GM12878 (cell line): Measurements from ENCODE around the gene RPE65. TPM values are rescaled to one million over a fixed set of nuclear protein-coding genes. Genes with fewer than 3 reads are reported as not detected.

ENCODE experiments used
- ATAC-seq: fragments of 200-7000 bp; cut with Tn5 transposase; 3 replicates; pipeline ENCODE4 v1.9.1; 2020; ENCODE audit warnings: mild to moderate bottlenecking, moderate library complexity
- BruUV-seq: library from RNA; stranded (reverse); fragments of 400-500 nt; replicated peaks from 2 replicates; lab custom pipeline; 2021; lab: Mats Ljungman, UMichigan
- CTCF ChIA-PET: fragments of 300-600 bp; sonication (Branson Sonifier 250); formaldehyde crosslinking; extraction: SDS; loops from one replicate; lab custom pipeline; 2021; ENCODE audit warnings: inconsistent platforms; lab: Yijun Ruan, JAX
- POLR2A ChIA-PET: fragments of 350-600 bp; formaldehyde crosslinking; extraction: SDS; loops from one replicate; lab custom pipeline; 2021; ENCODE audit warnings: inconsistent platforms; lab: Charles Lee
- RAD21 ChIA-PET: fragments of 300-600 bp; sonication (Branson Sonifier 250); formaldehyde crosslinking; loops from one replicate; lab custom pipeline; 2023; ENCODE audit warnings: antibody characterized with exemption; ENCODE audit not compliant: unreplicated experiment; lab: Charles Lee
- SMC1A ChIA-PET: fragments of 300-600 bp; sonication (Branson Sonifier 250); formaldehyde crosslinking; loops from one replicate; lab custom pipeline; 2023; ENCODE audit not compliant: unreplicated experiment, uncharacterized antibody; lab: Charles Lee
- DNase-seq: peaks from one replicate; pipeline ENCODE4 v3.0.0-alpha.2; 2011; ENCODE audit warnings: low read depth, low spot score
- FAIRE-seq: peaks from 3 replicates; lab custom pipeline; 2011; peaks lifted over from hg19 to GRCh38; lab: Jason Lieb, UNC
- H2AFZ ChIP-seq: 2 replicates; pipeline ENCODE4 v1.6.0; 2011; ENCODE audit warnings: low read depth, low read length, control low read depth; ENCODE audit not compliant: control insufficient read depth
- H3K27ac ChIP-seq: 2 replicates; pipeline ENCODE4 v1.5.1; 2011; ENCODE audit warnings: control low read depth; ENCODE audit not compliant: control insufficient read depth, insufficient read depth
- H3K27me3 ChIP-seq, 2 experiments: replicated peaks in 1 of 2; 2 replicates each; pipeline versions ENCODE4 v1.6.0 to v1.6.1; 2011; ENCODE audit warnings: low read length in 1 of 2; ENCODE audit not compliant: control insufficient read depth in 2 of 2, insufficient read depth in 2 of 2
- H3K36me3 ChIP-seq, 2 experiments: 2 replicates each; pipeline ENCODE4 v1.5.1; 2011; ENCODE audit warnings: low read length in 1 of 2; ENCODE audit not compliant: control insufficient read depth in 2 of 2, insufficient read depth in 2 of 2
- H3K4me1 ChIP-seq: 2 replicates; pipeline ENCODE4 v1.6.1; 2011; ENCODE audit warnings: mild to moderate bottlenecking, low read length, moderate library complexity, mixed read lengths; ENCODE audit not compliant: control insufficient read depth, insufficient read depth
- H3K4me2 ChIP-seq: 2 replicates; pipeline ENCODE4 v1.6.0; 2011; ENCODE audit warnings: control low read depth; ENCODE audit not compliant: control insufficient read depth, insufficient read depth
- H3K4me3 ChIP-seq: fragments of 200-600 bp; sonication (generic); 2 replicates; pipeline ENCODE4 v1.5.1; 2016
- H3K79me2 ChIP-seq: 2 replicates; pipeline ENCODE4 v1.6.0; 2011; ENCODE audit warnings: low read length; ENCODE audit not compliant: control insufficient read depth, insufficient read depth
- H3K9ac ChIP-seq: 2 replicates; pipeline ENCODE4 v1.8.0; 2011; ENCODE audit warnings: low read length, control low read depth, mixed read lengths; ENCODE audit not compliant: control insufficient read depth, insufficient read depth
- H3K9me3 ChIP-seq: replicated peaks from 3 replicates; pipeline ENCODE4 v1.5.1; 2011; ENCODE audit warnings: mild to moderate bottlenecking, low read length; ENCODE audit not compliant: control insufficient read depth, insufficient read depth
- H4K20me1 ChIP-seq: 2 replicates; pipeline ENCODE4 v1.6.0; 2011; ENCODE audit not compliant: control insufficient read depth, insufficient read depth
- ATF3 ChIP-seq: IDR thresholded peaks from 2 replicates; pipeline ENCODE4 v1.6.1; 2011; ENCODE audit warnings: low read depth, mild to moderate bottlenecking, low read length, moderate library complexity, borderline replicate concordance; ENCODE audit errors: extremely low read depth
- BCL11A ChIP-seq: IDR thresholded peaks from 2 replicates; pipeline ENCODE4 v1.6.1; 2011; ENCODE audit warnings: low read depth, low read length
- FOS ChIP-seq: IDR thresholded peaks from 3 replicates; pipeline ENCODE4 v1.6.1; 2011; ENCODE audit warnings: borderline replicate concordance; ENCODE audit not compliant: insufficient read length; ENCODE audit errors: extremely low read depth
- IKZF1 ChIP-seq: fragments of 450-650 bp; conservative IDR thresholded peaks from 2 replicates; pipeline ENCODE4 v1.6.1; 2017; ENCODE audit warnings: antibody characterized with exemption, mild to moderate bottlenecking
- KAT2A ChIP-seq: conservative IDR thresholded peaks from 2 replicates; pipeline ENCODE4 v1.6.1; 2011; ENCODE audit warnings: low read depth, low read length; ENCODE audit not compliant: control insufficient read depth
- KDM1A ChIP-seq: fragments of 200-600 bp; sonication (generic); IDR thresholded peaks from 2 replicates; pipeline ENCODE4 v1.6.1; 2016; ENCODE audit warnings: borderline replicate concordance
- KLF5 ChIP-seq: fragments of 450-650 bp; IDR thresholded peaks from 2 replicates; pipeline ENCODE4 v1.6.1; 2014; ENCODE audit warnings: mild to moderate bottlenecking; ENCODE audit not compliant: partially characterized antibody
- MXI1 ChIP-seq: fragments of 150-350 bp; IDR thresholded peaks from 2 replicates; pipeline ENCODE4 v1.6.1; 2011; ENCODE audit warnings: low read depth, mild to moderate bottlenecking, inconsistent platforms, low read length, improper control_type of control experiment
- MYB ChIP-seq: fragments of 150-350 bp; IDR thresholded peaks from 2 replicates; pipeline ENCODE4 v1.6.1; 2014; ENCODE audit warnings: mild to moderate bottlenecking, low read depth, low read length, borderline replicate concordance
- MYC ChIP-seq: IDR thresholded peaks from 2 replicates; pipeline ENCODE4 v1.6.1; 2011; ENCODE audit warnings: mild to moderate bottlenecking, low read length, moderate library complexity, inconsistent platforms; ENCODE audit not compliant: insufficient read depth, insufficient replicate concordance, insufficient read length, severe bottlenecking
- NR2C2 ChIP-seq: IDR thresholded peaks from 2 replicates; pipeline ENCODE4 v1.6.1; 2011; ENCODE audit warnings: borderline replicate concordance, low read depth; ENCODE audit not compliant: control insufficient read depth, insufficient read length
- PKNOX1 ChIP-seq: fragments of 450-650 bp; IDR thresholded peaks from 2 replicates; pipeline ENCODE4 v1.6.1; 2016; ENCODE audit warnings: mild to moderate bottlenecking
- POLR2AphosphoS5 ChIP-seq: IDR thresholded peaks from 2 replicates; pipeline ENCODE4 v1.6.1; 2011; ENCODE audit warnings: mild to moderate bottlenecking, low read length, inconsistent platforms
- SRF ChIP-seq, 2 experiments: IDR thresholded peaks; 2 replicates each; pipeline ENCODE4 v1.6.1; 2011; ENCODE audit warnings: low read depth in 2 of 2, low read length in 2 of 2, mild to moderate bottlenecking in 1 of 2, moderate library complexity in 1 of 2
- USF2 ChIP-seq: IDR thresholded peaks from 2 replicates; pipeline ENCODE4 v1.6.1; 2011; ENCODE audit warnings: low read depth, low read length, improper control_type of control experiment, borderline replicate concordance
- WRNIP1 ChIP-seq: IDR thresholded peaks from 2 replicates; pipeline ENCODE4 v1.6.1; 2011; ENCODE audit warnings: low read depth, low read length, improper control_type of control experiment, borderline replicate concordance
- ZBTB33 ChIP-seq: fragments of 450-650 bp; IDR thresholded peaks from 2 replicates; pipeline ENCODE4 v1.6.1; 2017; ENCODE audit warnings: mild to moderate bottlenecking
- WGBS: methylation state at CpG from one replicate; pipeline ENCODE4 v1.1.6; 2016; ENCODE audit warnings: low lambda C conversion rate; ENCODE audit not compliant: insufficient replicate concordance, insufficient coverage; ENCODE audit errors: missing lambda C conversion rate; 5-methylcytosine and 5-hydroxymethylcytosine counted together
- in situ Hi-C: fragments of 300-500 bp; cut with MboI; formaldehyde crosslinking; loops from 9 replicates; pipeline ENCODE4 v1.14.3; 2018; ENCODE audit warnings: mixed read lengths
- intact Hi-C: fragments of 100-400 bp; cut with micrococcal nuclease; formaldehyde crosslinking; loops from one replicate; pipeline ENCODE4 v1.14.2; 2022; ENCODE audit not compliant: unreplicated experiment
- polyA plus RNA-seq, 11 experiments: library from polyadenylated mRNA; depleted of rRNA in 4 of 11; unstranded in 6 of 11; stranded (reverse) in 5 of 11; fragments of >200 nt; fragmentation: Nextera tagmentation in 4 of 11; fragmentation: Illumina TruSeq in 1 of 11; extraction: Ambion mirVana in 4 of 11; extraction: Trizol in 1 of 11; gene quantifications; 1 replicate in 1 of 11; 2 replicates in 10 of 11; pipeline versions ENCODE4 v1.2.1 to v1.2.3, GENCODE V29; 2011 to 2016; ENCODE audit warnings: inconsistent platforms in 2 of 11, missing spikeins in 2 of 11, low read depth in 1 of 11
- total RNA-seq, 4 experiments: library from RNA; depleted of rRNA in 3 of 4; stranded (reverse); fragments of >200 nt in 3 of 4; fragmentation: Illumina TruSeq in 1 of 4; extraction: Trizol in 1 of 4; gene quantifications; 2 replicates each; pipeline versions ENCODE4 v1.2.1 to v1.2.3, GENCODE V29; 2013 to 2021

Gene RPE65
- total and polyA plus RNA-seq, 10 of the 15 experiments (the other 5 are each of a cell fraction or from before 2014, with no cell fraction given) = not detected

- H3K36me3 ChIP-seq = no peaks in the 10 kb centered on the region
- H3K27me3 ChIP-seq = no peaks in the 10 kb centered on the region
- ChIA-PET POLR2A (no interaction called here), CTCF (interaction anchor here (0.7 to 3.3 kb wide), 2 partner anchors 13 to 31 kb away, joined by 3 to 13 read pairs; no protein-coding TSS in a partner anchor), SMC1A (interaction anchor here (1.2 kb wide), 1 partner anchor 18 kb away, joined by 3 read pairs; no protein-coding TSS in a partner anchor), RAD21 (no interaction called here)
- BruUV-seq = no TSS peak
- H3K79me2 ChIP-seq = no peaks in the 10 kb centered on the region
- no peak for TF ChIP-seq WRNIP1
- no peak for TF ChIP-seq MXI1
- no peak for TF ChIP-seq PKNOX1
- TF ChIP-seq POLR2AphosphoS5 = no peak
- TF ChIP-seq KAT2A = no peak
- no peak for TF ChIP-seq USF2
- TF ChIP-seq ZBTB33 = no peak
- TF ChIP-seq MYC = no peak
- TF ChIP-seq FOS = no peak
- no peak for TF ChIP-seq BCL11A
- no peak for TF ChIP-seq KLF5
- no peak for TF ChIP-seq ATF3
- TF ChIP-seq MYB = no peak
- no peak for TF ChIP-seq NR2C2
- no peak for TF ChIP-seq SRF (IDR thresholded peaks at IDR 0.05; ENCODE audit: low read depth in 2 of 2, low read length in 2 of 2)
- TF ChIP-seq KDM1A = no peak
- TF ChIP-seq IKZF1 = no peak
- no peak overlapping the region for H2AFZ ChIP-seq
- DNase-seq (no peak), ATAC-seq (no peak), FAIRE-seq (no peak)
- no peak overlapping the region for H3K9ac ChIP-seq
- H3K4me2 ChIP-seq = no peak overlapping the region
- no peaks in the 10 kb centered on the region for H3K4me1 ChIP-seq
- intact Hi-C loops (no loop called here), in situ Hi-C loops (no loop called here)
- H3K4me3 ChIP-seq = no peak overlapping the region
- H3K9me3 ChIP-seq = no peaks in the 10 kb centered on the region
- H4K20me1 ChIP-seq = no peaks in the 10 kb centered on the region
- H3K27ac ChIP-seq = no peak overlapping the region
- WGBS = 63% methylated on average over 4 of the region's 4 CpGs
Measured at GRCh38 chr1:68429233-68429808, 20.4 kb downstream of the RPE65 start.
